HG03558 (cell line): ENCODE data around the gene WDR4.
"Not testable (repeated sequence)": the region's sequence is repeated elsewhere in the genome, so short reads cannot be mapped to it uniquely, and the experiment has no call there.

ENCODE experiments used
- ATAC-seq: cut with Tn5 transposase; IDR thresholded peaks from one replicate; pipeline ENCODE4 v1.9.1; 2021; ENCODE audit warnings: moderate number of reproducible peaks; ENCODE audit not compliant: unreplicated experiment; ENCODE audit errors: extremely low read depth

WDR4 gene

GRCh38 chr21:42883921-42884320 lies 4.6 kb upstream of the WDR4 start:
- no peak for ATAC-seq

DNA sequence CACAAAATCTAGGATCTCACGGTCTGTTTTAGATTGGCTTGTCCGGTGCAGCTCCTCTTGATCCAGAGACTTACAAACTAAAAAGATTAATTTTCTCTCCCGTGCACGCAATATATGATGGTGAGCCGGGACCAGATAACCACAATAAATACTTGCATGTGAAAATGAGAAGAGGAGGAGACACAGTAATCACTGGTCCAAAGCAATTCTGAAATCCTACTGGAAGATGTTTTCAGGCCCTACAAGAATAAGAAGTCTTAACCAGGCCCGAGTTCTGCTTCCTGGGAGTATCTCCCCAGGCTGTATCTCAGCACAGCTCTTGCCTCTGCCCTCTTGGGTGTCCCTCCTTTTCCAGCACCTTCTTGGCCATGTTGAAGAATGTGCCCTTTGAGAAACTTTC lies 1.0 kb upstream of the WDR4 start:
- no peak for ATAC-seq

DNA sequence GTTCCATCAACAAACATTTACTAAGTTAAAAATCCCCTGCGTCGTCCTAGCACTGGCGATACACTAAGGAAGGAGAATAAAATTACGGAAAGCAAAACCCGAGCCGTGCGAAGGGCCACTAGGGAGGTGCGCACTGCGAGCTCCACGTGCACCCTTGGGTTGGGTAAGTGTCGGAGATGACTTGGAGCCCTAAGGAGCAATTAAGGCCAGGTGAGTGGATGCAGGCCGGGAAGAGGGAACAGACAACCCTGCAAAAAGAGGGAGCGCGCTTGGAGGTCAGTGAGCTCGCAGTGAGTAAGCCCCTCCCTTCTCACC lies 704 bp downstream of the WDR4 start:
- ATAC-seq: no peak

GRCh38 chr21:42875811-42876210 lies 3.5 kb downstream of the WDR4 start:
- not testable (repeated sequence) for ATAC-seq

- ATAC-seq: no peak
Observed at GRCh38 chr21:42873096-42873495, 6.2 kb downstream of the WDR4 start.

- ATAC-seq: no peak
Observed at GRCh38 chr21:42868196-42868595, 11.1 kb downstream of the WDR4 start.

GRCh38 chr21:42865776-42866160 lies 13.6 kb downstream of the WDR4 start:
- ATAC-seq: no peak

DNA sequence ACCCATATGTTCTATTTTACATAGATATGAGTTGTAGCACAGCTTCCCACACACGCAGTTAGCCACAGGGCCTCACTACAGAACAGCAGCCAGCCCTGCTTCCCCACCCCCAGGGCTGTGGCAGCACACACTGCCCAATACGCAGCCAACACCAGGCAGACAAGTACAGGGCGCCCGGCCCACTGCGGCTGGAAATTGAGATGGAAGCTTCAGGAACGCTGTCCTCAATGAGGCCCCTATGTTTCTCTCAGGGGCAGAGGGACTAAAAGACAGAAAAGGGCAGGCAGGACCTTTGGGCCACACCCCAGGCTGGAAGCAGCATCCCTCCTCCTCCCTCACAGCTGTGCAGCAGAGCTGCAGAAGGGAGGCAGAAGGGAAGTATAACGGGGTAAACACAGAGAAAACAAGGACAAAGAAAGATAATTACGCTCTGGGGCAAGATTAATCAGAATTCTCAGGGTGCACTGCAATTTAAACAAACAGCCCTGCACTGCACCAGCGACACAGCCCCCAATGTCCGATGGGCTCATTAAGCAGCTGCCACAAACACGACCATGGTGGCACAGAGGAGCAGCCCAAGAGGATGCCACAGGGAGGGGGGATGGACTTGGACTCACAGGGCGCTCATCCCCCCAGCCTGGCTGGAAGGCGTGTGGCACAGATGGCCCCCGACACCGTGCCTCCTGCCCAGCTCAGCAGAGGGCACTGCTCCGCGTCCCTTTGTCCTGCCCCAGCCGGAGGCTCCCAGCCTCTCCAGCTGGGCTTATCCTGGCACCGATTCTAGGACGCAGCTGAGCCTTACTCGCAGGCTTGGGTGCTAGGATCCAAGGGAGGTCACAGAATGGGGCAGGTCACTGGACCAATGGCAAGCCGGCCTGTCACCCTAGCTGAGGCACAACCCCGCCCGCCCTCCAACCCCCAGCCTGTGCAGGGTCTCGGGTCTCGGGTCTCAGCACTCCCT lies 14.2 kb downstream of the WDR4 start:
- no peak for ATAC-seq

DNA sequence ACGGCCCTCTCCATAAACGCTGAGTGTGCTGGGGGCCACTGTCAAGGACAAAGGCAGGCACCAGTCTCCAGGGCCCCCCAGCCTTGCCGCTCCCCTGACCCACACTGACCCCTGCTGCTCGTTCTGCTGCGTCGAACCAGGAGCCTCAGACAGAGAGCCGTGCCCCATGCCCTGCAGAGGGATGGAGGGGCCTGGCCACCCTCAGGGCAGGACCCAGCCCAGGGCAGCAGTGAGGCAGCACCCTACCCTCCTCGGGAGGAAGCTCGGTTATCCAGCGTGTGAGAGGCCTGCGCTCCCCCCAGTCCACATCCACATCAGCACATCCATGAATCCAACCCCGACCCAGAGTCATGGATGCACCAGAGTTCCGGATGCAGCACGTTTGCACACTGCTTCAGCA lies 15.1 kb downstream of the WDR4 start:
- no peak for ATAC-seq

DNA sequence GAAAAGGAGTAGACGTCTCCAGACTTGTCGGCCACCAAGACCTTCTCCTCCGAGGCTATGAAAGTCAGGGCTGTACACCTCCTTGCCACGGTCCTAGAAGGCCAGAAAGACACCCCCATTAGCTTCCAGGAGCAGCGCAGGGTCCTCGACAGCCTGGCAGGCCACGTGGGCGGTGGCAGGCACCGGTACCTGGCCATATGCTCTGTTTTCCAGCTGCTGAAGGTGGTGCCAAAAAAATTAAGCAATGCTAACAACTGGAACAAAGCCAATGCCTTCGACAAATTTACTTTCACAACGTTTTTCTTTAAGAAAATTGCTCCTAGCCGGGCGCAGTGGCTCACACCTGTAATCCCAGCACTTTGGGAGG lies 15.9 kb downstream of the WDR4 start:
- ATAC-seq: no peak

- no peak for ATAC-seq
Observed at GRCh38 chr21:42862774-42863503, 16.4 kb downstream of the WDR4 start.

DNA sequence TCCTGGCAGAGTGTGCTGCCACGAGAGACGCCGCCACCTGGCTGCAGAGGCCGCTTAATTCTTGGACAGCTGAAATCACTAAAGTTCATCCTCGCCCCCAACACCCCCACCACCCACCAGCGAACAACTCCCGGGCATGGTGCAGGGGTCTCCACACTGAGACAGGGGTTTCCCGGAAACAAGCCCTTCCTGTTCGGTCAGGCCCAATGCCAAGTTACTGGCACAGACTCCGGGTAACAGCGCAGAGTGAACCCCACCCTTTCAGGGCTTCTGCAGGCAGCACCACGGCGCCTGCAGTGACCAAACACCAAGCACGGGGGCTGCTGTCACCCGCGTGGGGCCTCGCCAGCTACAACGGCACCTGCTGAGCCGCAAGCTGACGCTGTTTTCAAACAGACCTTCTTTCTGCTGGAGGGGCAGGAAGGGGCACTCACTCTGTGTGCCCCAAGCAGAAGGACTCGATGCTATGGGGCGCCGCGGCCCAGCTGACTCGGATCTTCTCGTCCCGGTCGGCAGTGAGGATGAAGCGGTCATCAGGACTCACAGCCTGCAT lies 17.4 kb downstream of the WDR4 start:
- ATAC-seq: no peak

GRCh38 chr21:42861311-42861847 lies 18.0 kb downstream of the WDR4 start:
- no peak for ATAC-seq

GRCh38 chr21:42860345-42860744 lies 19.0 kb downstream of the WDR4 start:
- ATAC-seq: no peak

- no peak for ATAC-seq
Observed at GRCh38 chr21:42859891-42860230, 19.5 kb downstream of the WDR4 start.

DNA sequence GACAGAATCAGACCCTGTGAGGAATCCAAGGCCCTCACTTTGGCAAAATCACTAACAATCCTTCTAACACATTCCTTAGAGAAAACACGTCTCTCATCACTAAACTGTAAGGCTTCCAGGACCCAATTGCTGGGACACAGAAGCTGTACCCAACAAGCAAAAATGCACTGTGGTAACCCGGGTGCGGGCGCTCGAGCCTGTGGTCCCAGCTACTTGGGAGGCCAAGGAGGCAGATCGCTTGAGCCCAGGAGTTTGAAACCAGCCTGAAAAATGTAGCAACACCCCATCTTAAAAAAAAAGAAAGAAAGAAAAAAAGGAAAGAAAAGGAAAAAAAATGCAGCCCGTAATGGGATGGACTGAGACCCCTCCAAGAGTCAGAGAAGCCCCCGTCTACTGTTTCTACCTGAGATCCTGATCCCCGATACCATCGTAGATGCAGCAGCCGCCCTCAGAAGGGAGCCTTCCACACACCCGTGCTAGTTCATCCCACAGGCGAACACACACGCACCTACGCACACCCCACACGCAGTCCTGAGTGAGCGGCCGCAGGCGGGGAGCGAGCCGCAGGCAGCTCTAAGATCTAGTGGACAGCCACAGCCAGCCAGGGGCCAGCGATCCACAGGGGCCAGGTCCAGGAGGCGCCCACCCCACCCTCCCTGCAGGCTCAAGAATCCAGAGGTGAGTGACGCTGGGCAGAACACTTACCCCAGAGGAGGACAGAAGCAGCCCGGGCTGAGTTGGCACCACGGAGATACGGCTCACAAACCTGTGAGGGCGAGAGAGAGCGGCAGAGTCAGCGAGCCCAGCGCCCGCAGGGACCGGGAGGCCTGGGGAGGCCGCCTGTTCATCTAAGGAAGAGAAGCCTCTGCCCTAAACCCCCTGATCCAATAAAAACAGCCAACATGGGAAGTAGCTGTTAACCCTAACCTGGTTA lies 20.1 kb downstream of the WDR4 start:
- ATAC-seq: no peak

DNA sequence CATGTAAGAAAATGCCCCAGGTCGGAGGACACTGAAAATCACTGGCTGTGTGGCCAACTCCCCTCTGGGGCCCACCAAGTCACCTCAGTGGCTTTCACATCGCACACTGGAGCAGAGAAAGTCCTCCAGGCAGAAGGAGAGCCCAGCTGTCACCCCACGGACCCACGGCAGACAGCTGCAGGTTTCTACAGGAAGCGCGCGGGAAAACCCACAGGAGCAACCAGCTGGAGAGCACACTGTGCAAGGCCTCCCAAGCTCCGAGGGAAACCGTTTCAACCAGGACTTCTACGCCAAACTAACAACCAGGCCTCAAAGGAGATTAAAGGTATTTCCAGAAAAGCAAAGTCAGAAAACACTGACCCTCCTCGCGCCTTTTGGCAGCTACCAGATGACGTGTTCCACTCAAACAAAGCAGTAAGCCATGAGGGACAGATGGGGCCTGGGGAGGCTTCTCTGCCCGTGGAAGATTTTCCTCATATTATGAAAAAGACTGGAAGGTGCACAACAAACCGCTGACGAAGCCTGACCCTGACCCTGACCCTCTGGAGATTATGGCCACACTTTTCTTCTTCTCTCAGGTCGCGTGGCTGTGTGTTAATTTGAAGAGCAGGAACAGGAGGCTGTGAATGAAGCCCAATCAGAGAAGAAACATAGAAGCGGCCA lies 21.0 kb downstream of the WDR4 start:
- no peak for ATAC-seq

GRCh38 chr21:42857216-42857615 lies 22.1 kb downstream of the WDR4 start:
- ATAC-seq: no peak

GRCh38 chr21:42855937-42856335 lies 23.4 kb downstream of the WDR4 start:
- ATAC-seq: no peak
